DOHH2 (cell line): ENCODE measurements around the gene PSMA2.

Experiments used
- H3F3A ChIP-seq: fragments of 200-600 bp; sonication (generic), shearing (Covaris generic); 2 replicates; pipeline ENCODE4 v1.6.0; 2016; ENCODE audit warnings: antibody characterized with exemption, mild to moderate bottlenecking; ENCODE audit not compliant: control insufficient read depth, insufficient read depth
- H3K27ac ChIP-seq: fragments of 200-600 bp; sonication (generic); 2 replicates; pipeline ENCODE4 v1.5.1; 2014; ENCODE audit warnings: low read depth, mild to moderate bottlenecking, low read length, moderate library complexity
- H3K27me3 ChIP-seq: fragments of 200-600 bp; sonication (generic); 2 replicates; pipeline ENCODE4 v1.6.1; 2014; ENCODE audit warnings: mild to moderate bottlenecking, low read length, mixed read lengths; ENCODE audit not compliant: control insufficient read depth
- H3K36me3 ChIP-seq: fragments of 200-600 bp; sonication (generic); 2 replicates; pipeline ENCODE4 v1.6.1; 2014; ENCODE audit warnings: mild to moderate bottlenecking, low read length, moderate library complexity, mixed read lengths; ENCODE audit not compliant: control insufficient read depth
- H3K4me1 ChIP-seq: fragments of 200-600 bp; sonication (generic); 2 replicates; pipeline ENCODE4 v1.6.1; 2014; ENCODE audit warnings: mild to moderate bottlenecking, low read length, mixed read lengths; ENCODE audit not compliant: control insufficient read depth
- H3K4me2 ChIP-seq: fragments of 200-600 bp; sonication (generic); 2 replicates; pipeline ENCODE4 v1.6.0; 2014; ENCODE audit warnings: mild to moderate bottlenecking, low read length, moderate library complexity
- H3K4me3 ChIP-seq: fragments of 200-600 bp; sonication (generic); 2 replicates; pipeline ENCODE4 v1.5.1; 2014; ENCODE audit warnings: mild to moderate bottlenecking, low read length, mixed read lengths
- H3K79me2 ChIP-seq: fragments of 200-600 bp; sonication (generic); 2 replicates; pipeline ENCODE4 v1.6.1; 2014; ENCODE audit warnings: mild to moderate bottlenecking, low read length, mixed read lengths; ENCODE audit not compliant: control insufficient read depth
- H3K9me2 ChIP-seq: fragments of 200-600 bp; sonication (generic); replicated peaks from 2 replicates; pipeline ENCODE4 v1.6.1; 2014; ENCODE audit warnings: mild to moderate bottlenecking, low read length, mixed read lengths; ENCODE audit not compliant: control insufficient read depth
- H3K9me3 ChIP-seq: fragments of 200-600 bp; sonication (generic); 2 replicates; pipeline ENCODE4 v1.6.1; 2014; ENCODE audit warnings: antibody characterized with exemption, low read length, mixed read lengths; ENCODE audit not compliant: control insufficient read depth, insufficient read depth
- H4K20me1 ChIP-seq: fragments of 200-600 bp; sonication (generic); 2 replicates; pipeline ENCODE4 v1.6.0; 2014; ENCODE audit warnings: low read depth, mild to moderate bottlenecking, antibody characterized with exemption, low read length, moderate library complexity; ENCODE audit not compliant: control insufficient read depth, insufficient read depth
- CTCF ChIP-seq: fragments of 200-600 bp; sonication (generic); IDR thresholded peaks from one replicate; pipeline ENCODE4 v1.5.1; 2014; ENCODE audit warnings: antibody characterized with exemption, mild to moderate bottlenecking, low read depth, low read length; ENCODE audit not compliant: poor library complexity, severe bottlenecking
- EZH2phosphoT487 ChIP-seq: fragments of 200-600 bp; sonication (generic); IDR thresholded peaks from 2 replicates; pipeline ENCODE4 v1.6.1; 2017; ENCODE audit warnings: borderline replicate concordance, mild to moderate bottlenecking, antibody characterized with exemption, low read length, moderate library complexity, mixed read lengths

Gene PSMA2

DNA sequence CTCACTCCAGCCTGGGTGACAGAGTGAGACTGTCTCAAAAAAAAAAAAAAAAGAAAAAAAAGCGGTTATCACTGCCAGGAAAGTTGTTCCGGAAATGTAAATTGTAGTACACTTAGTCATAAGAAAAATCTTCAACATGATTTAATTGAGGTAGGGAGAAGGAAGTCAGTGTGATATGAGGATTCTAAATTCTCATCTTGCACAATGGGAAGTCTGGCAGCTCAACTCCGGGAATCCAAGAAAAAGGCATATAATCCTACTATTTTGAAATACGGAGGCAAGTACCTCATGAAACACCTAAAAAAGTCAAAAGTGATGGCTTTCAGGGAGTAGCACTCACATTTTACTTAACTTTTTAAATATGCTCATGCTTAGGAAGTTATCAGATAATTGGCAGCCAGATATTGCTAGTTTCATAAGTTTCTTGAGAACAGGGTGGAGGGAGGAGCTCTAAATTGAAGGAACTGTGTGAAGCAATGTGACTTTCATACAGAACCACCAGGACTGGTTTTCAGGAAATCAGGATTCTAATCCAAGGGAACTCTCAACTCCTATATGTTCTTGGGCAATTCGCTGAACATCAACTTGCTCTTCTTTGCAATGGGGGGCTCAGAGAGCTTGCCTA is 17.4 kb downstream of the PSMA2 start:
- TF ChIP-seq EZH2phosphoT487 (no peak), CTCF (no peak)
- Histone ChIP-seq H3F3A (peaks cover 28% of the 10 kb centered on the region), H3K9me2 (no peaks in the 10 kb centered on the region), H3K9me3 (no peaks in the 10 kb centered on the region), H3K4me1 (peaks cover 35% of the 10 kb centered on the region), H3K79me2 (peaks cover 16% of the 10 kb centered on the region), H3K27ac (no peak overlapping the region), H4K20me1 (no peaks in the 10 kb centered on the region), H3K4me2 (no peak overlapping the region), H3K36me3 (peaks cover 60% of the 10 kb centered on the region), H3K27me3 (no peaks in the 10 kb centered on the region), H3K4me3 (no peak overlapping the region)

- no peak overlapping the region for H3K27ac ChIP-seq
- TF ChIP-seq EZH2phosphoT487 (no peak), CTCF (no peak)
- peaks cover 16% of the 10 kb centered on the region for H3K79me2 ChIP-seq
- peaks cover 28% of the 10 kb centered on the region for H3F3A ChIP-seq
- H4K20me1 ChIP-seq, result no peaks in the 10 kb centered on the region
- no peaks in the 10 kb centered on the region for H3K9me2 ChIP-seq
- H3K36me3 ChIP-seq, result peaks cover 55% of the 10 kb centered on the region
- H3K4me2 ChIP-seq, result no peak overlapping the region
- H3K4me1 ChIP-seq, result peaks cover 35% of the 10 kb centered on the region
- no peaks in the 10 kb centered on the region for H3K27me3 ChIP-seq
- H3K4me3 ChIP-seq, result no peak overlapping the region
- H3K9me3 ChIP-seq, result no peaks in the 10 kb centered on the region
Measured at GRCh38 chr7:42914009-42914408, 18.0 kb downstream of the PSMA2 start.

- TF ChIP-seq CTCF, result no peak
- TF ChIP-seq EZH2phosphoT487, result no peak
- no peaks in the 10 kb centered on the region for H3K9me2 ChIP-seq
- no peaks in the 10 kb centered on the region for H3K27me3 ChIP-seq
- H3F3A ChIP-seq, result peaks cover 28% of the 10 kb centered on the region
- peaks cover 16% of the 10 kb centered on the region for H3K79me2 ChIP-seq
- no peak overlapping the region for H3K4me2 ChIP-seq
- peaks cover 53% of the 10 kb centered on the region for H3K36me3 ChIP-seq
- H3K27ac ChIP-seq, result no peak overlapping the region
- no peaks in the 10 kb centered on the region for H3K9me3 ChIP-seq
- no peaks in the 10 kb centered on the region for H4K20me1 ChIP-seq
- H3K4me1 ChIP-seq, result peaks cover 35% of the 10 kb centered on the region
- no peak overlapping the region for H3K4me3 ChIP-seq
Measured at GRCh38 chr7:42913591-42913990, 18.4 kb downstream of the PSMA2 start.
